ENCODE data around the gene PGAP3.

- TF ChIP-seq POLR2A (IDR thresholded peaks at IDR 0.05; ENCODE audit: extremely low read depth, insufficient read length) (no peak), CTCF (IDR thresholded peaks at IDR 0.05; ENCODE audit: low read depth, low read length) (no peak)
Measured at GRCh38 chr17:39684369-39685192, 3.3 kb downstream of the PGAP3 start.
